SU-DHL-6 (cell line): ENCODE results near the gene IKBKE.

ENCODE experiments used
- H2AFZ ChIP-seq: fragments of 200-600 bp; sonication (generic); 2 replicates; pipeline ENCODE4 v1.6.1; 2014; ENCODE audit warnings: low read depth, mild to moderate bottlenecking, moderate library complexity, mixed read lengths, antibody characterized with exemption, low read length; ENCODE audit not compliant: severe bottlenecking
- H3F3A ChIP-seq: fragments of 200-600 bp; shearing (Covaris generic); 2 replicates; pipeline ENCODE4 v1.6.0; 2016; ENCODE audit warnings: antibody characterized with exemption, mild to moderate bottlenecking; ENCODE audit not compliant: insufficient read depth
- H3K27ac ChIP-seq: fragments of 200-600 bp; sonication (generic); 2 replicates; pipeline ENCODE4 v1.5.1; 2016; ENCODE audit warnings: low read depth, mild to moderate bottlenecking, low read length, moderate library complexity, mixed read lengths
- H3K27me3 ChIP-seq: fragments of 200-600 bp; sonication (generic), shearing (Covaris generic); 2 replicates; pipeline ENCODE4 v1.6.0; 2014; ENCODE audit warnings: mild to moderate bottlenecking, low read length
- H3K36me3 ChIP-seq: fragments of 200-600 bp; sonication (generic); 2 replicates; pipeline ENCODE4 v1.6.1; 2014; ENCODE audit warnings: mild to moderate bottlenecking, low read length, mixed read lengths
- H3K4me2 ChIP-seq: fragments of 300-600, 200-600 bp; shearing (Covaris generic), sonication (generic); 2 replicates; pipeline ENCODE4 v1.6.0; 2014; ENCODE audit warnings: low read length, low read depth, mild to moderate bottlenecking; ENCODE audit not compliant: poor library complexity, severe bottlenecking
- H3K4me3 ChIP-seq: fragments of 200-600 bp; sonication (generic); 2 replicates; pipeline ENCODE4 v1.5.1; 2014; ENCODE audit warnings: antibody characterized with exemption, low read length, mild to moderate bottlenecking, mixed read lengths; ENCODE audit not compliant: insufficient read depth, poor library complexity, severe bottlenecking
- H3K79me2 ChIP-seq: fragments of 200-600 bp; sonication (generic); 2 replicates; pipeline ENCODE4 v1.6.1; 2014; ENCODE audit warnings: mild to moderate bottlenecking, low read length, moderate library complexity; ENCODE audit not compliant: insufficient read depth
- H3K9ac ChIP-seq: fragments of 200-600 bp; sonication (generic); 2 replicates; pipeline ENCODE4 v1.7.0; 2014; ENCODE audit warnings: mild to moderate bottlenecking, low read length
- H3K9me2 ChIP-seq: fragments of 200-600 bp; sonication (generic); replicated peaks from 2 replicates; pipeline ENCODE4 v1.6.1; 2014; ENCODE audit warnings: low read length; ENCODE audit not compliant: insufficient read depth
- H3K9me3 ChIP-seq: fragments of 200-600 bp; sonication (generic); 2 replicates; pipeline ENCODE4 v1.6.1; 2014; ENCODE audit warnings: low read length, mixed read lengths; ENCODE audit not compliant: insufficient read depth
- H4K20me1 ChIP-seq: fragments of 200-600 bp; sonication (generic); 2 replicates; pipeline ENCODE4 v1.6.1; 2014; ENCODE audit warnings: low read depth, mild to moderate bottlenecking, antibody characterized with exemption, low read length, moderate library complexity, mixed read lengths
- EZH2phosphoT487 ChIP-seq: fragments of 200-600 bp; sonication (generic), shearing (Covaris generic); conservative IDR thresholded peaks from 2 replicates; pipeline ENCODE4 v1.6.1; 2018; ENCODE audit warnings: mild to moderate bottlenecking, antibody characterized with exemption, low read length, moderate library complexity, mixed read lengths
- TF ChIP-seq, protein P1 (sequence below): fragments of 200-600 bp; sonication (generic); IDR thresholded peaks from one replicate; pipeline ENCODE4 v1.5.1; 2017; ENCODE audit warnings: antibody characterized with exemption, mild to moderate bottlenecking, low read length, moderate library complexity; ENCODE audit not compliant: insufficient read depth, poor library complexity, severe bottlenecking

Gene IKBKE

DNA sequence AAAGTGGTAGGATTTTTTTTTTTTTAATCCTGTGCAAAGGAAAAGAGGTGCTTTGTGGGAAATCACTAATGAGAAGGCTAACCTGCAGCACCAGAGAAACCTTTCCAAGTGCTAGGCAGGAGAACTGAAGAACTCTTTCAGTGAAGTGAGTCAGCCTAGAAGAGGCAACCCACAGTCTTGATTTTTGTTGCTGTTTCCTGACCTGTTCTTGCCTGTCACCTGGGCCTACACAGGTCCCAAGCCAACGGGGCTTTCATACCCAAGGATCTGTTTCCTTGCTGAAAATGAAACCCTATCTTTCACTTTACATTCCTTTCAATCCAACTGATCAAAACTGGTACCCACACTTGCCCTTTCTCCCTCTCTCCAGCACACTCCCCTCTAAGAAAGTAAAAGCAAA, 7.1 kb upstream of the IKBKE start:
- Histone ChIP-seq H4K20me1 (no peaks in the 10 kb centered on the region), H3K9me3 (no peaks in the 10 kb centered on the region), H3K9me2 (no peaks in the 10 kb centered on the region), H3K4me2 (no peak overlapping the region), H3K4me3 (no peak overlapping the region), H3K79me2 (no peaks in the 10 kb centered on the region), H2AFZ (no peak overlapping the region), H3K27ac (no peak overlapping the region), H3K27me3 (no peaks in the 10 kb centered on the region), H3K36me3 (peaks cover 3% of the 10 kb centered on the region; the same call in 1 of the 2 replicates), H3F3A (0 out of 2 replicates have a peak, but pooled peaks cover 5% of the 10 kb centered on the region), H3K9ac (no peak overlapping the region)
- no peak for TF ChIP-seq EZH2phosphoT487
- TF ChIP-seq, protein P1, sequence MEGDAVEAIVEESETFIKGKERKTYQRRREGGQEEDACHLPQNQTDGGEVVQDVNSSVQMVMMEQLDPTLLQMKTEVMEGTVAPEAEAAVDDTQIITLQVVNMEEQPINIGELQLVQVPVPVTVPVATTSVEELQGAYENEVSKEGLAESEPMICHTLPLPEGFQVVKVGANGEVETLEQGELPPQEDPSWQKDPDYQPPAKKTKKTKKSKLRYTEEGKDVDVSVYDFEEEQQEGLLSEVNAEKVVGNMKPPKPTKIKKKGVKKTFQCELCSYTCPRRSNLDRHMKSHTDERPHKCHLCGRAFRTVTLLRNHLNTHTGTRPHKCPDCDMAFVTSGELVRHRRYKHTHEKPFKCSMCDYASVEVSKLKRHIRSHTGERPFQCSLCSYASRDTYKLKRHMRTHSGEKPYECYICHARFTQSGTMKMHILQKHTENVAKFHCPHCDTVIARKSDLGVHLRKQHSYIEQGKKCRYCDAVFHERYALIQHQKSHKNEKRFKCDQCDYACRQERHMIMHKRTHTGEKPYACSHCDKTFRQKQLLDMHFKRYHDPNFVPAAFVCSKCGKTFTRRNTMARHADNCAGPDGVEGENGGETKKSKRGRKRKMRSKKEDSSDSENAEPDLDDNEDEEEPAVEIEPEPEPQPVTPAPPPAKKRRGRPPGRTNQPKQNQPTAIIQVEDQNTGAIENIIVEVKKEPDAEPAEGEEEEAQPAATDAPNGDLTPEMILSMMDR = no peak

GRCh38 chr1:206463911-206464310, 6.4 kb upstream of the IKBKE start:
- H3K27ac ChIP-seq = no peak overlapping the region
- no peaks in the 10 kb centered on the region for H3K9me2 ChIP-seq
- no peak overlapping the region for H3K9ac ChIP-seq
- TF ChIP-seq, protein P1 = no peak
- TF ChIP-seq EZH2phosphoT487 = no peak
- no peaks in the 10 kb centered on the region for H3K9me3 ChIP-seq
- no peaks in the 10 kb centered on the region for H3K27me3 ChIP-seq
- peaks cover 3% of the 10 kb centered on the region; the same call in 1 of the 2 replicates for H3K36me3 ChIP-seq
- H3F3A ChIP-seq = 0 out of 2 replicates have a peak, but pooled peaks cover 5% of the 10 kb centered on the region
- H3K4me2 ChIP-seq = no peak overlapping the region
- no peaks in the 10 kb centered on the region for H4K20me1 ChIP-seq
- no peaks in the 10 kb centered on the region for H3K79me2 ChIP-seq
- no peak overlapping the region for H2AFZ ChIP-seq
- no peak overlapping the region for H3K4me3 ChIP-seq

- Histone ChIP-seq H3K4me2 (no peak overlapping the region), H4K20me1 (no peaks in the 10 kb centered on the region), H3K79me2 (no peaks in the 10 kb centered on the region), H3K9ac (no peak overlapping the region), H2AFZ (no peak overlapping the region), H3F3A (0 out of 2 replicates have a peak, but pooled peaks cover 5% of the 10 kb centered on the region), H3K9me2 (no peaks in the 10 kb centered on the region), H3K36me3 (peaks cover 3% of the 10 kb centered on the region; the same call in 1 of the 2 replicates), H3K27ac (no peak overlapping the region), H3K9me3 (no peaks in the 10 kb centered on the region), H3K4me3 (no peak overlapping the region), H3K27me3 (no peaks in the 10 kb centered on the region)
- TF ChIP-seq EZH2phosphoT487 = no peak
- TF ChIP-seq, protein P1 = no peak
These were observed 5.8 kb upstream of the IKBKE start for GRCh38 chr1:206464456-206464964.
